ENCODE results near the gene BPI.
"Not testable (repeated sequence)": the region's sequence is repeated elsewhere in the genome, so short reads cannot be mapped to it uniquely, and the experiment has no call there.

- TF ChIP-seq, protein P1, sequence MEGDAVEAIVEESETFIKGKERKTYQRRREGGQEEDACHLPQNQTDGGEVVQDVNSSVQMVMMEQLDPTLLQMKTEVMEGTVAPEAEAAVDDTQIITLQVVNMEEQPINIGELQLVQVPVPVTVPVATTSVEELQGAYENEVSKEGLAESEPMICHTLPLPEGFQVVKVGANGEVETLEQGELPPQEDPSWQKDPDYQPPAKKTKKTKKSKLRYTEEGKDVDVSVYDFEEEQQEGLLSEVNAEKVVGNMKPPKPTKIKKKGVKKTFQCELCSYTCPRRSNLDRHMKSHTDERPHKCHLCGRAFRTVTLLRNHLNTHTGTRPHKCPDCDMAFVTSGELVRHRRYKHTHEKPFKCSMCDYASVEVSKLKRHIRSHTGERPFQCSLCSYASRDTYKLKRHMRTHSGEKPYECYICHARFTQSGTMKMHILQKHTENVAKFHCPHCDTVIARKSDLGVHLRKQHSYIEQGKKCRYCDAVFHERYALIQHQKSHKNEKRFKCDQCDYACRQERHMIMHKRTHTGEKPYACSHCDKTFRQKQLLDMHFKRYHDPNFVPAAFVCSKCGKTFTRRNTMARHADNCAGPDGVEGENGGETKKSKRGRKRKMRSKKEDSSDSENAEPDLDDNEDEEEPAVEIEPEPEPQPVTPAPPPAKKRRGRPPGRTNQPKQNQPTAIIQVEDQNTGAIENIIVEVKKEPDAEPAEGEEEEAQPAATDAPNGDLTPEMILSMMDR (IDR thresholded peaks at IDR 0.05), result not testable (repeated sequence)
- TF ChIP-seq GABPA (IDR thresholded peaks at IDR 0.05; ENCODE audit: low read depth); FOSL2 (IDR thresholded peaks at IDR 0.05; ENCODE audit: borderline replicate concordance, low read depth); TAF1 (IDR thresholded peaks at IDR 0.05; ENCODE audit: borderline replicate concordance, low read depth, low read length); SMC3 (IDR thresholded peaks at IDR 0.05; ENCODE audit: low read depth, low read length); EZH2phosphoT487 (IDR thresholded peaks at IDR 0.05; ENCODE audit: borderline replicate concordance, low read depth); POLR2AphosphoS5 (IDR thresholded peaks at IDR 0.05; ENCODE audit: low read depth, low read length); EP300 (IDR thresholded peaks at IDR 0.05; ENCODE audit: borderline replicate concordance in 1 of 2, low read depth in 1 of 2, low read length in 1 of 2); RXRA (IDR thresholded peaks at IDR 0.05; ENCODE audit: borderline replicate concordance, low read depth): not testable (repeated sequence)
- TF ChIP-seq, protein P2, sequence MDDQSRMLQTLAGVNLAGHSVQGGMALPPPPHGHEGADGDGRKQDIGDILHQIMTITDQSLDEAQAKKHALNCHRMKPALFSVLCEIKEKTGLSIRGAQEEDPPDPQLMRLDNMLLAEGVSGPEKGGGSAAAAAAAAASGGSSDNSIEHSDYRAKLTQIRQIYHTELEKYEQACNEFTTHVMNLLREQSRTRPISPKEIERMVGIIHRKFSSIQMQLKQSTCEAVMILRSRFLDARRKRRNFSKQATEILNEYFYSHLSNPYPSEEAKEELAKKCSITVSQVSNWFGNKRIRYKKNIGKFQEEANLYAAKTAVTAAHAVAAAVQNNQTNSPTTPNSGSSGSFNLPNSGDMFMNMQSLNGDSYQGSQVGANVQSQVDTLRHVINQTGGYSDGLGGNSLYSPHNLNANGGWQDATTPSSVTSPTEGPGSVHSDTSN (IDR thresholded peaks at IDR 0.05), result not testable (repeated sequence)
Measured at GRCh38 chr20:38254621-38255020, 49.3 kb upstream of the BPI start.

Measured in SK-N-SH (cell line).